Spleen (tissue), 11 donors: ENCODE measurements around the gene FKBP2. TPM values are rescaled to one million over a fixed set of nuclear protein-coding genes. Genes with fewer than 3 reads are reported as not detected.

Source experiments
- DNase-seq: peaks from one replicate; pipeline ENCODE4 v3.0.0-alpha.2; 2020
- H3K27ac ChIP-seq, 8 donors: fragments of 200-600 bp; sonication (generic) in 7 of 8; 1 replicate in 4 of 8; 2 replicates in 4 of 8; pipeline versions ENCODE4 v1.5.0 to v1.8.0; 2016 to 2021; ENCODE audit warnings: inconsistent platforms in 4 of 8, mild to moderate bottlenecking in 4 of 8, moderate library complexity in 1 of 8
- H3K27me3 ChIP-seq, 7 donors: fragments of 200-600 bp; sonication (generic) in 6 of 7; replicated peaks in 1 of 7; 1 replicate in 4 of 7; 2 replicates in 3 of 7; pipeline versions ENCODE4 v1.5.0 to v1.8.0; 2016 to 2021; ENCODE audit warnings: inconsistent platforms in 3 of 7, mild to moderate bottlenecking in 1 of 7
- H3K36me3 ChIP-seq, 6 donors: fragments of 200-600 bp; sonication (generic) in 5 of 6; 1 replicate in 4 of 6; 2 replicates in 2 of 6; pipeline versions ENCODE4 v1.5.0 to v1.8.0; 2016 to 2021; ENCODE audit warnings: inconsistent platforms in 2 of 6
- H3K4me1 ChIP-seq, 6 donors: fragments of 200-600 bp; sonication (generic) in 5 of 6; 1 replicate in 3 of 6; 2 replicates in 3 of 6; pipeline versions ENCODE4 v1.5.0 to v1.8.0; 2016 to 2021; ENCODE audit warnings: inconsistent platforms in 3 of 6
- H3K4me3 ChIP-seq, 8 donors: fragments of 200-600 bp; sonication (generic) in 7 of 8; 1 replicate in 4 of 8; 2 replicates in 4 of 8; pipeline versions ENCODE4 v1.5.0 to v1.8.0; 2016 to 2021; ENCODE audit warnings: inconsistent platforms in 4 of 8, mild to moderate bottlenecking in 4 of 8, moderate library complexity in 2 of 8
- H3K9me3 ChIP-seq, 8 donors: fragments of 200-600 bp; sonication (generic) in 7 of 8; 1 replicate in 4 of 8; 2 replicates in 4 of 8; pipeline versions ENCODE4 v1.5.0 to v1.8.0; 2016 to 2021; ENCODE audit warnings: inconsistent platforms in 4 of 8
- CTCF ChIP-seq, 11 experiments: fragments of 200-600 bp in 7 of 11; fragments of 450-650 bp in 4 of 11; sonication (generic) in 4 of 11; IDR thresholded peaks in 8 of 11; conservative IDR thresholded peaks in 3 of 11; 1 replicate in 7 of 11; 2 replicates in 4 of 11; pipeline versions ENCODE4 v1.4.0 to v1.8.0; 2016 to 2021; ENCODE audit warnings: antibody characterized with exemption in 11 of 11, inconsistent platforms in 4 of 11, mild to moderate bottlenecking in 1 of 11
- POLR2A ChIP-seq, 3 donors: fragments of 450-650 bp; IDR thresholded peaks; one replicate each; pipeline ENCODE4 v1.5.1; 2017; ENCODE audit warnings: antibody characterized with exemption in 3 of 3, mild to moderate bottlenecking in 1 of 3
- POLR2AphosphoS5 ChIP-seq, 3 donors: sonication (generic); formaldehyde crosslinking; IDR thresholded peaks; one replicate each; pipeline ENCODE4 v1.5.1; 2017; ENCODE audit warnings: antibody characterized with exemption in 3 of 3
- WGBS, 5 donors: extraction: QIAGEN DNeasy Blood & Tissue Kit in 3 of 5; methylation state at CpG; one replicate each; pipeline versions ENCODE4 v1.1.5 to v1.1.7; 2013 to 2018; 5-methylcytosine and 5-hydroxymethylcytosine counted together
- intact Hi-C: fragments of 100-400 bp; cut with DNase I; formaldehyde crosslinking; loops from one replicate; pipeline ENCODE4 v1.15.0; 2023; ENCODE audit warnings: low total_unique reads
- polyA plus RNA-seq, 3 donors: library from polyadenylated mRNA; stranded (reverse); fragments of 200-250 nt; gene quantifications; one replicate each; pipeline ENCODE4 v1.2.1, GENCODE V29; 2013
- total RNA-seq, 7 donors: library from RNA; depleted of rRNA in 3 of 7; stranded (reverse); fragments of >200 nt in 3 of 7; fragmentation: NEBNext Ultra II Directional in 4 of 7; extraction: Animal tissue kit (Norgen Biotek cat#: 25700) in 4 of 7; gene quantifications; one replicate each; pipeline versions ENCODE4 v1.1.0 to v1.2.1, GENCODE V29; 2016 to 2021
- donor health status: healthy with polysubstance abuse.
- donor health status: DM: no; HTN: no; CAD: no; lungs with moderate emphysema.
- donor health status: DM: no; HTN: no; CAD: no.
- donor health status: Bipolar disorder and iron deficiency.
- donor health status: healthy.
- donor health status: DM: no; HTN: no; CAD: no.
- donor health status: DM: yes; HTN: yes; CAD: no.

The FKBP2 gene
- total and polyA plus RNA-seq, 10 donors = 26.9 to 104 (median 44.7) TPM

- Histone ChIP-seq H3K27ac (no peak overlapping the region), H3K36me3 (peaks cover 0 to 19% (median 0%) of the 10 kb centered on the region in 6 donors), H3K4me3 (peak overlapping the region in 1 of 8 donors; percentile 69), H3K4me1 (peaks cover 13 to 48% (median 35%) of the 10 kb centered on the region in 6 donors), H3K27me3 (peaks cover 6 to 58% (median 49%) of the 10 kb centered on the region in 7 donors), H3K9me3 (no peaks in the 10 kb centered on the region)
- 56 to 74% (median 63%) methylated on average over 7 to 10 of the region's 10 CpGs for WGBS, 5 donors
- intact Hi-C loops = no loop called here
- TF ChIP-seq POLR2AphosphoS5 (IDR thresholded peaks at IDR 0.05) (no peak), CTCF (IDR thresholded peaks at IDR 0.05 in 8 of 11, conservative IDR thresholded peaks at IDR 0.05 in 3 of 11) (no peak), POLR2A (IDR thresholded peaks at IDR 0.05) (no peak)
- no peak for DNase-seq
Observed at GRCh38 chr11:64290352-64291261, 49.7 kb downstream of the FKBP2 start.

GRCh38 chr11:64291262-64291751 is 50.4 kb downstream of the FKBP2 start, which contains the start of gene KCNK4:
Gene KCNK4, plus strand, starts transcription at chr11:64291302. Its CDS starts 1,717 bp downstream, at chr11:64293019.
- intact Hi-C loops = no loop called here
- DNase-seq = no peak
- Histone ChIP-seq H3K36me3 (peaks cover 0 to 19% (median 0%) of the 10 kb centered on the region in 6 donors), H3K4me3 (peak within 1 kb of the TSS; percentile 8 to 69 (median 36)), H3K4me1 (peaks cover 9 to 41% (median 29%) of the 10 kb centered on the region in 6 donors), H3K27ac (no peak within 1 kb of the TSS), H3K9me3 (no peaks in the 10 kb centered on the region), H3K27me3 (peaks cover 6 to 65% (median 56%) of the 10 kb centered on the region in 7 donors)
- 1 to 26% (median 6%) methylated on average over 7 to 45 of the region's 45 CpGs for WGBS, 5 donors
- TF ChIP-seq CTCF (IDR thresholded peaks at IDR 0.05 in 8 of 11, conservative IDR thresholded peaks at IDR 0.05 in 3 of 11) = no peak

GRCh38 chr11:64291752-64292459 is 51.0 kb downstream of the FKBP2 start:
- DNase-seq = no peak
- intact Hi-C loops = no loop called here

More at GRCh38 chr11:64291752-64292459, 51.0 kb downstream of the FKBP2 start:
- TF ChIP-seq POLR2A (IDR thresholded peaks at IDR 0.05) (no peak), POLR2AphosphoS5 (IDR thresholded peaks at IDR 0.05) (peak in 1 of 3 donors; percentile 6), CTCF (IDR thresholded peaks at IDR 0.05 in 8 of 11, conservative IDR thresholded peaks at IDR 0.05 in 3 of 11) (no peak)
- H3K4me3 ChIP-seq = peak overlapping the region; percentile 8 to 69 (median 36)
- no peak overlapping the region for H3K27ac ChIP-seq
- peaks cover 0 to 19% (median 0%) of the 10 kb centered on the region in 6 donors for H3K36me3 ChIP-seq
- H3K27me3 ChIP-seq = peaks cover 6 to 71% (median 62%) of the 10 kb centered on the region in 7 donors
- H3K9me3 ChIP-seq = no peaks in the 10 kb centered on the region
- peaks cover 6 to 35% (median 23%) of the 10 kb centered on the region in 6 donors for H3K4me1 ChIP-seq
- WGBS, 5 donors = 0 to 1% (median 0%) methylated on average over 11 to 96 of the region's 96 CpGs
